GM19455 (cell line): ENCODE results near the gene ITGA2.

ENCODE experiments used
- ATAC-seq: cut with Tn5 transposase; IDR thresholded peaks from one replicate; pipeline ENCODE4 v1.9.1; 2021; ENCODE audit not compliant: unreplicated experiment

ITGA2 gene

GRCh38 chr5:53017383-53017782 lies 28.2 kb downstream of the ITGA2 start:
- ATAC-seq = no peak

- ATAC-seq = no peak
Measured at GRCh38 chr5:53017794-53018391, 28.7 kb downstream of the ITGA2 start.

- no peak for ATAC-seq
Measured at GRCh38 chr5:53019320-53019719, 30.2 kb downstream of the ITGA2 start.

- ATAC-seq = no peak
Measured at GRCh38 chr5:53022930-53023511, 33.9 kb downstream of the ITGA2 start.

- ATAC-seq = no peak
Measured at GRCh38 chr5:53023969-53024368, 34.8 kb downstream of the ITGA2 start.

- ATAC-seq = no peak
Measured at GRCh38 chr5:53024535-53024934, 35.4 kb downstream of the ITGA2 start.

- ATAC-seq = no peak
Measured at GRCh38 chr5:53025487-53025886, 36.3 kb downstream of the ITGA2 start.

GRCh38 chr5:53027913-53028312 lies 38.8 kb downstream of the ITGA2 start:
- ATAC-seq = no peak

- no peak for ATAC-seq
Measured at GRCh38 chr5:53029608-53030007, 40.5 kb downstream of the ITGA2 start.

GRCh38 chr5:53030893-53031292 lies 41.7 kb downstream of the ITGA2 start:
- no peak for ATAC-seq

GRCh38 chr5:53031695-53032096 lies 42.5 kb downstream of the ITGA2 start:
- no peak for ATAC-seq

GRCh38 chr5:53032188-53032587 lies 43.0 kb downstream of the ITGA2 start:
- ATAC-seq = no peak

- ATAC-seq = no peak
Measured at GRCh38 chr5:53034832-53035231, 45.7 kb downstream of the ITGA2 start.

- no peak for ATAC-seq
Measured at GRCh38 chr5:53035868-53036381, 46.8 kb downstream of the ITGA2 start.

- no peak for ATAC-seq
Measured at GRCh38 chr5:53037141-53037859, 48.1 kb downstream of the ITGA2 start.

- no peak for ATAC-seq
Measured at GRCh38 chr5:53038196-53038847, 49.2 kb downstream of the ITGA2 start.

- no peak for ATAC-seq
Measured at GRCh38 chr5:53039855-53040254, 50.7 kb downstream of the ITGA2 start.

- ATAC-seq = peak; percentile 98
Measured at GRCh38 chr5:53041071-53041692, 52.0 kb downstream of the ITGA2 start.

GRCh38 chr5:53041740-53042139 lies 52.6 kb downstream of the ITGA2 start:
- no peak for ATAC-seq

- no peak for ATAC-seq
Measured at GRCh38 chr5:53045263-53045662, 56.1 kb downstream of the ITGA2 start.

- ATAC-seq = no peak
Measured at GRCh38 chr5:53048248-53048647, 59.1 kb downstream of the ITGA2 start.
